ENCODE data around the gene SAMD10. TPM values are rescaled to one million over a fixed set of nuclear protein-coding genes. Genes with fewer than 3 reads are reported as not detected.
"Not testable (repeated sequence)": the region's sequence is repeated elsewhere in the genome, so short reads cannot be mapped to it uniquely, and the experiment has no call there.

SAMD10 gene
- polyA plus RNA-seq (ENCODE audit: low read depth in 6 of 6): 1 to 10 TPM; 2.0 to 7.1 (median 5.8) TPM

DNA sequence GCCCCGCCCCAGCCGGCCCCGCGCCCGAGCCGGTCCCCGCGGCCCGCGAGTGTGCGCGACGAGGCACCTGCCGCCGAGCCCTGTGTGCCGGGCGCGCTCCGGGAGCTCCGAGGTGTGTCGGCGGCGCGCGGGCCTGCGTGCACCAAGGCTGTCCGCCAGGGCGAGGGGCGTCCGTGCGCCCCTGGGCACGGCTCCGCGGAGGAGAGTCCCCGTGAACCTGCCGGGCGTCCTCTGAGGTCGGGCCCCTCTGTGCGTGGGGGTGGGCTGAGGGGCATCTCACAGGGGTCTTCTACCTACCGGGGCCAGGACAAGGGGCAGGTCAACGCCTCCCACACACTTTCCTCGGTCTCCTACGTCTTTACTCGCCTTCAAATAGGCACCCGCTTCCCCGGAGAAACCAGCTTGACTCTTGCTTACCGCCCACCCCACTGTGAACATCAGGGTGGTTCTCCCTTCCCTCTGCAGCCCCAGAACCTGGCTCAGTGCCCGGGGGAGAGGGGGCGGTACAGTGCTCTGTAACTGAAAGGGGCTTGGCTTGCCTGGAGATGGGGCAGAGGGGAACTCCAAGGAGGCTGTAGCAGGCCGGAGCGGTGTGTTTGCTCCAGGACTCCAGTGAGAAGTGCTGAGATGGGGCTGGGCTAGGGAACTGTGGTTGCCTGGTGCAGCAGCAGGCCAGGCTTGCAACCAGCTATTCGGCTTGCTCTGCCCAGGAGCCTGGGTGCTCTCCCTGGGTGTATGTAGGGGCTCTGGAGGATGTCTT lies at the start of gene SAMD10:
Gene SAMD10, minus strand, starts transcription at position 86 of the 760 bp plus-strand sequence. CDS start 175 bp downstream, outside the sequence.
- peaks cover 4 to 28% of the 10 kb centered on the region in 2 donors for H3K36me3 Mint-ChIP-seq
- peak; percentile 53 to 56 for ATAC-seq (ENCODE audit: low read depth in 2 of 2)

GRCh38 chr20:64027981-64028685 lies 48.7 kb upstream of the SAMD10 start:
- Mint-ChIP-seq H3K27me3 (no peaks in the 10 kb centered on the region), H3K4me3 (no peak overlapping the region), H3K9me3 (no peaks in the 10 kb centered on the region), H3K4me1 (peaks cover 0 to 4% (median 0%) of the 10 kb centered on the region in 3 donors), H3K36me3 (peaks cover 0 to 19% of the 10 kb centered on the region in 2 donors), H3K27ac (peak overlapping the region in 1 of 6 donors; percentile 2)
- DNase-seq: no peak
- ATAC-seq (ENCODE audit: low read depth in 2 of 2): no peak

More for the DNA sequence above, at the start of gene SAMD10:
- H3K27me3 Mint-ChIP-seq: no peaks in the 10 kb centered on the region
- H3K9me3 Mint-ChIP-seq: no peaks in the 10 kb centered on the region
- DNase-seq: peak; percentile 66
- peak within 1 kb of the TSS; percentile 90 to 96 (median 94) for H3K4me3 Mint-ChIP-seq
- H3K27ac Mint-ChIP-seq: peak within 1 kb of the TSS; percentile 90 to 96 (median 94)
- peaks cover 50 to 58% (median 54%) of the 10 kb centered on the region in 3 donors for H3K4me1 Mint-ChIP-seq

- DNase-seq (no peak), ATAC-seq (ENCODE audit: low read depth in 2 of 2) (no peak)
- Mint-ChIP-seq H3K9me3 (no peaks in the 10 kb centered on the region), H3K36me3 (peaks cover 0 to 19% of the 10 kb centered on the region in 2 donors), H3K4me1 (peaks cover 0 to 4% (median 0%) of the 10 kb centered on the region in 3 donors), H3K4me3 (no peak overlapping the region), H3K27me3 (no peaks in the 10 kb centered on the region), H3K27ac (no peak overlapping the region)
These were observed 46.5 kb upstream of the SAMD10 start for GRCh38 chr20:64025826-64026412.

- ATAC-seq (ENCODE audit: low read depth in 2 of 2) (no peak), DNase-seq (no peak)
- Mint-ChIP-seq H3K4me1 (peaks cover 0 to 4% (median 0%) of the 10 kb centered on the region in 3 donors), H3K4me3 (no peak overlapping the region), H3K9me3 (no peaks in the 10 kb centered on the region), H3K27ac (peak overlapping the region in 1 of 6 donors; percentile 36), H3K36me3 (peaks cover 0 to 15% of the 10 kb centered on the region in 2 donors), H3K27me3 (no peaks in the 10 kb centered on the region)
These were observed 45.8 kb upstream of the SAMD10 start for GRCh38 chr20:64025101-64025825.

DNA sequence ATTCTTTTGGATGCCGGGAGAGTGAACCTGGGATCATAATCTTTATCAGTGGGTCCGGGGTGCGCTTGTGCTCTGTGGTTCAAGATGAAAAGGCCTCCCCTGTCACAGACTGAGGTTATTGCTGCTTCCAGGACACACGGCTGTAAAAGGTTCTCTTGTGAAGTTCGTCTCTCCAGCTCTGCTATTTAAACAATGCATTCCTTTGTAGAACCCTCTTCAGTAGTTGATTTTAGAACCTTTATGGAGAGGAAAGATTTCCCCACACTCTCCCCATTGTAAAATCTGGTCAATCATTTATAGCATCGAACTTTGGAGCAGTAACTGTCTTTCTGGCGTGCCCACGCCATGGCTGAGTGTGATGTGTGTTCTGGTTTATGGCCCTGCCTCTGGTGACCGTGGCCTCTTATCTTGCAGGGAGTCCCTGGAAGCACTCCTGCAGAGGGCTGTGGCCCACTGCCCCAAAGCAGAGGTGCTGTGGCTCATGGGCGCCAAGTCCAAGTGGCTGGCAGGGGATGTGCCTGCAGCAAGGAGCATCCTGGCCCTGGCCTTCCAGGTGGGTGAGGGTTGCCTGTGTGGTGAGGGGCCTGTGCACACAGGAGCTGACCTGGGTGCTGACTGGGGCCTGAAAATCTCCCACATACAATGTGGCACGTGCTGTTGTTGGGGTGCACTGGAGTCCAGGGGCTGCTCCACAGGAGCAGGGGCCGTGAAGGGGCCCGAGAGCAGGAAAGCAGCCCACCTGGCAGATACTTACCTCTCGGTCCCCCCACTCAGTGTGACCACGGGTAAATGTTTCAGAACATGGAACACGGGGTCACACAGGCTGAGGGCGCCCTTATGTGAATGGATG lies 44.9 kb upstream of the SAMD10 start:
- DNase-seq: no peak
- Mint-ChIP-seq H3K4me1 (peaks cover 0 to 4% (median 0%) of the 10 kb centered on the region in 3 donors), H3K36me3 (peaks cover 0 to 13% of the 10 kb centered on the region in 2 donors), H3K4me3 (no peak overlapping the region), H3K9me3 (no peaks in the 10 kb centered on the region), H3K27ac (no peak overlapping the region), H3K27me3 (no peaks in the 10 kb centered on the region)
- no peak for ATAC-seq (ENCODE audit: low read depth in 2 of 2)

- Mint-ChIP-seq H3K27ac (peak overlapping the region in 1 of 6 donors; percentile 75), H3K9me3 (no peaks in the 10 kb centered on the region), H3K36me3 (peaks cover 0 to 19% of the 10 kb centered on the region in 2 donors), H3K4me1 (peaks cover 0 to 4% (median 3%) of the 10 kb centered on the region in 3 donors), H3K4me3 (no peak overlapping the region), H3K27me3 (no peaks in the 10 kb centered on the region)
- ATAC-seq (ENCODE audit: low read depth in 2 of 2) (no peak), DNase-seq (no peak)
These were observed 44.1 kb upstream of the SAMD10 start for GRCh38 chr20:64023361-64024140.

DNA sequence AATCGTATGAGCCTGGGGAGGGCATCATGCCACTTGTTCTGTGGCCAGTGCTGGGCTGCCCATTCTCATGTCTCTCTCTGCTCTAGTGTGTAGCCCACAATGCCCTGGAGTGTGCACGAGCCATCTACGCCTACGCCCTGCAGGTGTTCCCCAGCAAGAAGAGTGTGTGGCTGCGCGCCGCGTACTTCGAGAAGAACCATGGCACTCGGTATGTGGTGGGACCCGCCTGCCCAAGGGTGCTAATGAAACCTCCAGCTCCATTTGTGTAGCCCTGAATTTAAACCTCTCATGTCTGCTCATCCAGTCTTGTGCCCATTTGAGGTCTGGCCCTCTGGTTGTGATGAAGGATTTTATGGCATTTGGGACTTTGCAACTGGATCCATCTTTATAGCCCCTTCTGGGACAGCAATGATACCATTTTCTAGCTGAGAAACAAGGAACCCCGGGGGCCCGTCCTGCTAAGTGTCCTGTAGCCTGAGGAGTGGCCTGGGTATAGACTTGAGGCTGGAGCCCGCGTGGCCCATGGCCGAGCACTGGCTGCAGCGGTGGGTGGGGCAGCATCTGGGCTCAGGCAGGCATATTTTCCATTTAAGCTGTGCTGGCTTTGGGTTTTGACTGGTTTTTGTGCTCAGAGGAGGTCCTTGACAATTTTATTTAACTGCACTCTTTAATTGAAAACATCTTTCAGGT lies 43.4 kb upstream of the SAMD10 start:
- ATAC-seq (ENCODE audit: low read depth in 2 of 2): no peak
- peaks cover 0 to 4% (median 4%) of the 10 kb centered on the region in 3 donors for H3K4me1 Mint-ChIP-seq
- no peak overlapping the region for H3K4me3 Mint-ChIP-seq
- peaks cover 0 to 26% of the 10 kb centered on the region in 2 donors for H3K36me3 Mint-ChIP-seq
- H3K27me3 Mint-ChIP-seq: no peaks in the 10 kb centered on the region
- H3K9me3 Mint-ChIP-seq: no peaks in the 10 kb centered on the region
- H3K27ac Mint-ChIP-seq: no peak overlapping the region
- no peak for DNase-seq

DNA sequence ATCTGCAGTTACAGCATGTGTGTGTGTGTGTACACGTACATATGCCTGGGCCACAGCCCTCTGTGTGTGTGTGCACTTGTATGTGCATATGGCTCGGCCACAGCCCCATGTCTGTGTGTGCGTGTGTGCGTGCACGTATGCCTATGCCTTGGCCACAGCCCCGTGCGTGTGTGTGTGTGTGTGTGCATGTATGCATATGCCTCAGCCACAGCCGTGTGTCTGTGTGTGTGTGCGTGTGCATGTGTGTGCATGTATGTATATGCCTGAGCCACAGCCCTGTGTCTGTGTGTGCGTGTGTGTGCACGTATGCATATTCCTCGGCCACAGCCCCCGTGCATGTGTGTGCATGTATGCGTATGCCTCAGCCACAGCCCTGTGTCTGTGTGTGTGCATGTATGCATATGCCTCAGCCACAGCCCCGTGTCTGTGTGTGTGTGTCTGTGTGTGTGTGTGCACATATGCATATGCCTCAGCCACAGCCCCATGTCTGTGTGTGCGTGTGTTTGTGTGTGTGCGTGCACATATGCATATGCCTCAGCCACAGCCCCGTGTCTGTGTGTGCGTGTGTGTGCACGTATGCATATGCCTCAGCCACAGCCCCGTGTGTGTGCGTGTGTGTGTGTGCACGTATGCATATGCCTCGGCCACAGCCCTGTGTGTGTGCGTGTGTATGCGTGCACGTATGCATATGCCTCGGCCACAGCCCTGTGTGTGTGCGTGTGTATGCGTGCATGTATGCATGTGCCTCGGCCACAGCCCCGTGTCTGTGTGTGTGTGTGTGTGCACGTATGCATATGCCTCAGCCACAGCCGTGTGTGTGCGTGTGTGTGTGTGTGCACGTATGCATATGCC lies 41.9 kb upstream of the SAMD10 start:
- H3K4me1 Mint-ChIP-seq: peaks cover 3 to 4% (median 4%) of the 10 kb centered on the region in 3 donors
- DNase-seq (no peak), ATAC-seq (ENCODE audit: low read depth in 2 of 2) (no peak)
- H3K9me3 Mint-ChIP-seq: no peaks in the 10 kb centered on the region
- no peak overlapping the region for H3K4me3 Mint-ChIP-seq
- no peaks in the 10 kb centered on the region for H3K27me3 Mint-ChIP-seq
- peak overlapping the region in 1 of 6 donors; percentile 28 for H3K27ac Mint-ChIP-seq
- H3K36me3 Mint-ChIP-seq: peaks cover 8 to 25% of the 10 kb centered on the region in 2 donors

DNA sequence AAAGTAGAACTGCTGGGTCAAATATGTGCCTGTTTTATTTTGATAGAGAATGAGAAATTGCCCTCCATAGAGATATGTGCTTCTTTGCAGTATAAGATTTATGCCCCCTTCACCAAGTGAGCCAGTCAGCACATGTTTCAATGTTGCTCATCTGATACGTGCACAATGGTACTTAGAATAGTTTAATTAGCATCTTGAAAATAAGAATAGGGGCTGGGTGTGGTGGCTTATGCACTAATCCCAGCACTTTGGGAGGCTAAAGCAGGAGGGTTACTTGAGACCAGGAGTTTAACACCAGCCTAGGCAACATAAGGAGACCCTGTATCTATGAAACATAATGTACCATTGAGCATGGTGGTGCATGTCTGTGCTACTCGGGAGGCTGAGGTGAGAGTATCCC lies 36.2 kb upstream of the SAMD10 start:
- no peaks in the 10 kb centered on the region for H3K9me3 Mint-ChIP-seq
- no peak for ATAC-seq (ENCODE audit: low read depth in 2 of 2)
- no peak for DNase-seq
- H3K4me3 Mint-ChIP-seq: no peak overlapping the region
- H3K27ac Mint-ChIP-seq: no peak overlapping the region
- peaks cover 0 to 7% (median 3%) of the 10 kb centered on the region in 3 donors for H3K4me1 Mint-ChIP-seq
- H3K27me3 Mint-ChIP-seq: no peaks in the 10 kb centered on the region
- H3K36me3 Mint-ChIP-seq: peaks cover 8 to 26% of the 10 kb centered on the region in 2 donors

DNA sequence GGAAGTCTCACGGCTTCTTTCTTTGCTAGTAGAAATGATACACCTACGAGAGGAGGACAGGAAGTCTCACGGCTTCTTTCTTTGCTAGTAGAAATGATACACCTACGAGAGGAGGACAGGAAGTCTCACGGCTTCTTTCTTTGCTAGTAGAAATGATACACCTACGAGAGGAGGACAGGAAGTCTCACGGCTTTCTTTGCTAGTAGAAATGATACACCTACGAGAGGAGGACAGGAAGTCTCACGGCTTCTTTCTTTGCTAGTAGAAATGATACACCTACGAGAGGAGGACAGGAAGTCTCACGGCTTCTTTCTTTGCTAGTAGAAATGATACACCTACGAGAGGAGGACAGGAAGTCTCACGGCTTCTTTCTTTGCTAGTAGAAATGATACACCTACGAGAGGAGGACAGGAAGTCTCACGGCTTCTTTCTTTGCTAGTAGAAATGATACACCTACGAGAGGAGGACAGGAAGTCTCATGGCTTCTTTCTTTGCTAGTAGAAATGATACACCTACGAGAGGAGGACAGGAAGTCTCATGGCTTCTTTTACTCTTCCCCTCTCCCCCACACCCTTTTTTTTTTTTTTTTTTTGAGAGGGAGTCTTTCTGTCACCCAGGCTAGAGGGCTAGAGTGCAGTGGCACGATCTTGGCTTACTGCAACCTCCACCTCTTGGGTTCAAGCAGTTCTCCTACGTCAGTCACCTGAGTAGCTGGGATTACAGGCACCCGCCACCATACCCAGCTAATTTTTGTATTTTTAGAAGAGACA lies 33.1 kb upstream of the SAMD10 start:
- H3K4me1 Mint-ChIP-seq; H3K9me3 Mint-ChIP-seq; ATAC-seq (ENCODE audit: low read depth in 2 of 2); H3K27ac Mint-ChIP-seq; H3K27me3 Mint-ChIP-seq; H3K4me3 Mint-ChIP-seq; DNase-seq: not testable (repeated sequence)
- H3K36me3 Mint-ChIP-seq: peaks cover 15 to 28% of the 10 kb centered on the region in 2 donors
